Fibroblast of peridontal ligament (primary cell): ENCODE measurements around the gene KRT86.
"Not testable (repeated sequence)": the region's sequence is repeated elsewhere in the genome, so short reads cannot be mapped to it uniquely, and the experiment has no call there.

Experiments
- DNase-seq: peaks from one replicate; pipeline ENCODE4 v3.0.0-alpha.2; 2010; ENCODE audit errors: extremely low read depth

Gene KRT86

DNA sequence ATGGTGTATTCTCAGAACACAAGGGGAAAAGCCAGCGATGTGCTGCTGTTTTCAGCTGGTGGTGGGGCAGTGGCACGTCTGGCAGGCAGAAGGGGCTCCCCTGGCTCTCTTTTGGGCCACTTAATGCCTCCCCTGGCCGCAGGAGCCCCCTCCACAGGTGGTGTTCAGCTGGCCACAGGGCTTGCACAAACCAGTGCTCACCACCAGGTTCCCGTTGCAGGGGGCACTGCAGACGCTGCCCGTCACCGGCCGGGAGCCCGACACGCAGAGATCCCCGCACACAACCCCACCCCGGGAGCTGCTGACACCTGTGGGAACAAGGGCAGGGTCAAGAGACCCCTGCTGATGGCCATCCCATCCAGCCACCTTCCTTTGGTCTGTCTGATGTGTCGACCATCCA lies 40.1 kb downstream of the KRT86 start:
- DNase-seq, result no peak

DNA sequence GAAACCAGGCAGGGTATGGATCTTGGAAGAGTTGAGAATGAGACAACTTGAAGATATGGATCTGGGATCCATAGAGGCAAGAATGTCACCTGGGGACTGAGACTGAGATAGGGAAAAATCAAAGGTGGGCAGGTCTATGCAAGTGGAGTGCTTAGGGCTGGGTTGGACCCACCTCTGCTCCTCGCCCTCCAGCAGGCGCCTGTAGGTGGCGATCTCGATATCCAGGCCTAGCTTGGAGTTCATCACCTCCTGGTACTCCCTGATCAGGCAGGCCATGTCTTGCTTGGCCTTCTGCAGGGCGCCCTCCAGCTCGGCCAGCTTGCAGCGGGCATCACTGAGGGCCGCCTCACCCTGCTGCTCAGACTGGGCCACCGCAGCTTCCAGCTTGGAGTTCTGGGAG lies 41.3 kb downstream of the KRT86 start:
- DNase-seq, result not testable (repeated sequence)

DNA sequence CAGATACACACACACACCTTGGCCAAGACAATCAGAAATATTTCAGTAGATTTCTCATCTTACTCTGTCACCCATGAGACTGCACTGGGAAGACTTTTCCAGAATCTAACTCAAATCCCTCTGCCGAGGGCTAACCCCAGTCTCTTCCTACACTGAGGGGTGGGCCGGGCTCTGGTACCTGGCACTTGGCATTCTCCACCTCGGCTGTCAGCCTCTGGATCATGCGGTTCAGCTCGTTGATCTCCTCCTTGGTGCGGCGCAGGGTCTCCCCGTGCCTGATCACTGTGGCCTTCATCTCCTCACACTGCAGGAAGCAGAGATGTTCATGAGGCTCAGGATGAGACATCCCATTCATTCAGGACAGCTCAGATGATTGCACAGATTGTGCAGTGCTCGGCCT lies 41.8 kb downstream of the KRT86 start:
- DNase-seq, result no peak

DNA sequence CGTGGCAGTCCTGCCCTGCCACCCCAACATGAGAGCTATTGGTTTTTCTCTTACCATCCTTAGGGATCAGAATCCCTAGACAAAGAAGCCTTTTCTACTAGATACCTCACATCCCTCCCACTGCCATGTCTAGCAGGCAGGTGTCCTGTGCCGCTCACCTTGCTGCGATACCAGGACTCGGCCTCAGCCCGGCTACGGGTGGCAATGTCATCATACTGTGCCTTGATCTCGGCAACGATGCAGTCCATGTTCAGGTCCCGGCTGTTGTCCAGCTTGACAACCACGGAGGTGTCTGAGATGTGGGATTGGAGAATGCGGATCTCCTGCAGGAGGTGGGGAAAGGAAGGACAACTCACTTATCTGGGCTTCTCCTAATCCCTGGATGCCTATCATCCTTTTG lies 42.3 kb downstream of the KRT86 start:
- DNase-seq, result no peak

DNA sequence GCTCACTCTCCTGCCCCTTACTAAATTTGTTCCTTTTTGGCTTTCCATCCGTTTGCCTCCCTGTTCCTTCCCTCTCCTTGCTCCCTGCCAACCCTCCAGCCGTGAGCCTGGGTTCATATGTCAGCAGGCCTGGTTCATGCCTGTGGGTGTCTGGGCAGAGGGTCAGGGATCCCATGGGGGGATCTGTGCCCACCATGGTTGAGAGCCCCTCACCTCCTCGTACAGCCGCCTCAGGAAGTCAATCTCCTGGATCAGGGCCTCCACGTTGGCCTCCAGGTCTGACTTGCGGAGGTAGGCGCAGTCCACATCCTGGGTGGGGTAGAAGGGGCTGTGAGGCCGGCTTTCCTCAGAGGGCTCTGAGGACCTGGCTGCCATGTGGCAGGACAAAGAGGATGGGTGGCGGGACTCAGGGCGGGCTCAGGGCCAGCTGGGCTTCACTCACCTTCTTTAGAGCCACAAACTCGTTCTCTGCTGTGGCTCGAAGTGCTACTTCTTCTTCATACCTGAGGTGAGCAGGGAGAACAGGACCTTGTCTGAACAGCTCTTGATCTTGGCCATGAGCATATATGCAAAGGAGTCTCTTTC lies 43.1 kb downstream of the KRT86 start:
- no peak for DNase-seq

DNA sequence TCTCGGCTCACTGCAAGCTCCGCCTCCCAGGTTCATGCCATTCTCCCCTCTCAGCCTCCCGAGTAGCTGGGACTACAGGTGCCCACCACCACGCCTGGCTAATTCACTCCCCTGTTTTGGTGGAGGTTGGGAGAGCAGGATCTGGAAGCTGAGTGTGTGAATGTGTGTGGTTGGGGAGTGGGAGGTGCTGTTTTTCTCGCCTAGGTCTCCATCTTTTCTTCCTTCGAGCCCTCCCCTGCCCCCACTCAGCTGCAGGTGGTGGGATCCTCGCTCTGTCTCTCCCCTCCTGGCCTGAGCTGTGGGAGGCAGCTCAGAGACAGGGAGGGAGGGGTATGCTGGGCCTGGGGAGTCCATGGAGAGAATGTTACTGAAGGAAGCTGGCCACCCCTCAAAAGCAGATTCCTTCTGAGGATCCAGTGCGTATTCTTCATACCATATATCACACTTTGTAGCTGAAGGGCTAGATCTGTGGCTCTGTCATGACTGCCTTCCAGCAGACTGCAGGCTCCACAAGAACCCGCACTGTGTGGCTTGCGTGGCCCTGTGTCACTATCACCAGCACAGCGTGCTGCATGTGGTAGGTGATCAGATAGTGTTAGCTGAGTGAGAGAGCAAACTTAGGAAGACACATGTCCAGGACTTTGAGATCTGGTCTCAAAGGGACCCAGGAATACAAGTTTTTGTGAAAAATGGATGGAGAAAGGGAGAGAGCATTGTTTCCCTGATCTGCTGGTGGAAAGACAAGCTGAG lies 44.0 kb downstream of the KRT86 start:
- no peak for DNase-seq

DNA sequence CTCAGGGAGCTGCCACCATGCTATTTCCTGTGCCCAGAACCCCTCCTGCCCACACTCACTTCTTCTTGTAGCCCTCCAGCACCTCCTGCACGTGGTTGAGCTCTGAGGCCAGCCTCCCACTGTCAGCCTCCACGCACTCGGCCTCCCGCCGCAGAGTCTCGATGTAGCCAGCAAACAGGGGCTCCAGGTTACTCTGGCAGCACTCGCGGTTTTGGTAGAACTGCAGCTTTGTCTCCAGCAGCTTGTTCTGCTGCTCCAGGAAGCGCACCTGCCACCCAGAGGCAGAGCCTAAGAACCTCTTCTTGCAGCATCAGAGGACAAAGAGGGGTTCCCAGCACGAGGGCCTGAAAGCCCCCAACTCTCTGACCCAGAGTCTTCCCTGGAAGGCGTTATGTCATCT lies 44.7 kb downstream of the KRT86 start:
- DNase-seq, result no peak

DNA sequence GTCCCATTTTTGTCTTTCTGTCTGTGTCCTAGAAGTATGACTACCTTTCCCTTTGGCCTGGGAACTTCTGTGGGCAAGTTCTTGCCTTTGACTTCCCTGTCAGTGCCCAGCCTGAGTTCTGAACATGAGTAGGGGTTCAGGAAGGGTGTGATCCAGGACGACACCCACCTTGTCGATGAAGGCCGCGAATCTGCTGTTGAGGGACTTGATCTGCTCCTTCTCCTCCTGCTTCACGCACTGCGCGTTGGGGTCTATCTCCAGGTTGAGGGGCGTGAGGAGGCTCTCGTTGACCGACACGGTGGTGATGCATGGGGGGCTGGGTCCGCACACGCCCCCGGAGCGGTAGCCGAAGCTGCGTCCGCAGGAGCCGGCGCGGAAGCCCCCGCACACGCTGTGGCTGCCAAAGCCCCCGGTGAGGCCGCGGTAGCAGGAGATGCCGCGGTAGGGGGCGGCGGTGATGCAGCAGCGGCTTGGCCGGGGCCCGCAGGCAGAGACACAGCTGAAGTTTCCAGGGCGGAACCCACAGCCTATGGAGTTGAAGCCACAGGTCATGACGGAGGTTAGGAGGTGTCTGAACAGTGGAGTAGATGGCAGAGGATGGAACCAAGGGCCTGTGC lies 46.4 kb downstream of the KRT86 start, which contains the start of gene KRT83:
TSS of gene KRT83 (minus strand) at position 615 of the 617 bp plus-strand sequence. CDS start at position 552, 63 bp downstream.
- DNase-seq, result no peak

DNA sequence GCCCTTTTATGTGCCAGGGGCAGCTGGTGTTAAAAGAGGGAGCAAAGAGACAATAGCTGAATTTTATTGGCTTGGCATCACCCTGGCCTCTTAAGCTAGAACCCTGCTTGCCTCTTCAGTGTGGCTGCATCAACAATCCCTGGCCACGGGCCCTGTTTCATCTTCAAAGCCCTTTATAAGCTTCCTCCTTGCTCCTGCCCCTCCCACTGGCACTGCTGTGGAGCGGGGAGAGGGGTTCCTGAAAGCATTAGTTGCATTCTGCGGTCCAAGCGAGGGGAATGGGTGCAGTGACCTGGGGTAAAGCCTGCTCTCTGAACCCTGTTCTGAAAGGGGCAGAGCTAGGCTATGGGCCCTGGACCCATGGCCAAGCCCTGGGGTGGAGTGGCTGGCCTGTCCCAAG lies 47.0 kb downstream of the KRT86 start:
- no peak for DNase-seq

DNA sequence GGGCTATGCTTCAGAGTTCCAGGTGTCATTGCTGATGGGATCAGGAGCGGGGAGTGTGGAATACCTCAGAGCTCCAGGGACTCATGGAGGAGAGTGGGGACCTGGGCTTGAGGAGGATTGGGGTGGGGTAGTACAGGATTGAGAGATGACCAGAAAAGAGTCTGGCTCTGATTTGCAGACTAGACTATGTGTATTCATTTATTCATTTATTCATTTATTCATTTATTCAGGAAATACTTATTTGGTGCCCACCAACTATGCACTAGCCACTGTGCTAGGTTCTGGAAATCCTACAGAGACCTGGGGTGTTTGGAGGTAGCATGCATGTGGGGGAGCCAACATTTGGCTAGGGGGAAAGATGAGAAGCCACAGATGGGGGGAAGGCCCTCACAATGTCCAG lies 47.6 kb downstream of the KRT86 start:
- no peak for DNase-seq

DNA sequence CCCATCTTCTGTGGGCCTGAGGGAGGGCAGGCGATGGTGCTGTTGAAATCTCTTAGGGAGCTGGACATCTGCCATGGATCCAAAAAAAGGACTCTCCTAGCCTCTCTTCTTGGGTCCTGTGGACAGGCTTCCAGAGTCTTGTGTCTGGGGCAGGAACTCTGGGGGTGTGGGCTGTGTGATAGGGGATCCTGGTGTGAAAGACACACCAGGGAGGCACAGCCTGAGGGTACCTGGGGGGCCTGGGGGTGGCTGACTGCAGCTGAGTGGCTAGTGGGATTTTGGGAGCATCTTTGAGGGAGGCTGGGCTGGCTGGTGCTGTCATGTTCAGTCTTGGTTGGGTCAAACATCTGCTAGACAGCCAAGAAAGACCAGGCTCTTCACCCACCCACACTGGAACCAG lies 48.6 kb downstream of the KRT86 start:
- no peak for DNase-seq

DNA sequence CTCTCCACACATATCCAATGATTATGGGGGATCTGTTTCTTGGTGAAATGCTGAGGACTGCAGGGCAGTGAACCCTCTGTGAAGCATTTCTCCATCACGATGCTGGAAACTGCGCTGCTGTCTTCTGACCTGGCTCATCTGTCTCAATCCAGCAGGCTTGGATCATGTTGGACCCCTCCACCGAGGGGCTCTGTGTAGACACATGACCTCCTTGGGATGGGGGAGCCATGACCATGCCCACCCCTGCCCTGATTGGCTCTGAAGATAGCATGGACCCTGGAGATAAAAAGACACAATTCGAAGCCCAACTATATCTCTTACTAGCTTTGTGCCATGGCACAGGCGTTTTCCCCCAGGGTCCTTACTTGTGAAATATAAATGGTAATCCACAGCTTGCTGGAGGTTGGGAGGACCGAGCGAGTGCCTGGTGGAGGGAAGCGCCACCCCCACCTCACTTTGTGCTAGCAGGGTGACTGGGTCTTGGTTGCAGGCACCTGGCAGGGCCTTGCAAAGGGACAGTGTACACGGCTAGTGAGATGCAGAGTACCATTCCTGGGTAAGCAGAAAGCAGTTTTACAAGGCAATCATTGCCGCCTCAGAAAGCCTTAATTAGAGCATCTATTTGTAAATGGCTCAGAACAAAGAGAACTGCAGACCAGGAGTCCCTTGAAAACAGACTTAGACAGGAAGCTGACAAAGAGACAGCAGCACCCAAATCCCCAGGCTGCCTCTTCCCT lies 49.1 kb downstream of the KRT86 start:
- no peak for DNase-seq

DNA sequence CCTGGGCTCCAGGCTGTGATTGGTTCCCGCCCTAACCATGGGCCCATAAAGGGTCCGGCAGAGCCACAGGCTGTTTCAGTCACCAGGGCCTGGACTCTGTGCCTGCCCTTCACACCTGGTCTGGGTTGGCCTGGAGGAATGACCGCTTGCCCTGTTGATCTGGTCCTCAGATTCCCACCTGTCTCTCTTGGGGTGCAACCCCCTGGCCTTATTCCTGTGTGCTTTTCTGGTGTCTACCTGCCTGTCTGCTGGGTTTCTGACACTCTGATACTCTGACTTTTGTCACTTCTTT lies 49.7 kb downstream of the KRT86 start:
- DNase-seq, result no peak

DNA sequence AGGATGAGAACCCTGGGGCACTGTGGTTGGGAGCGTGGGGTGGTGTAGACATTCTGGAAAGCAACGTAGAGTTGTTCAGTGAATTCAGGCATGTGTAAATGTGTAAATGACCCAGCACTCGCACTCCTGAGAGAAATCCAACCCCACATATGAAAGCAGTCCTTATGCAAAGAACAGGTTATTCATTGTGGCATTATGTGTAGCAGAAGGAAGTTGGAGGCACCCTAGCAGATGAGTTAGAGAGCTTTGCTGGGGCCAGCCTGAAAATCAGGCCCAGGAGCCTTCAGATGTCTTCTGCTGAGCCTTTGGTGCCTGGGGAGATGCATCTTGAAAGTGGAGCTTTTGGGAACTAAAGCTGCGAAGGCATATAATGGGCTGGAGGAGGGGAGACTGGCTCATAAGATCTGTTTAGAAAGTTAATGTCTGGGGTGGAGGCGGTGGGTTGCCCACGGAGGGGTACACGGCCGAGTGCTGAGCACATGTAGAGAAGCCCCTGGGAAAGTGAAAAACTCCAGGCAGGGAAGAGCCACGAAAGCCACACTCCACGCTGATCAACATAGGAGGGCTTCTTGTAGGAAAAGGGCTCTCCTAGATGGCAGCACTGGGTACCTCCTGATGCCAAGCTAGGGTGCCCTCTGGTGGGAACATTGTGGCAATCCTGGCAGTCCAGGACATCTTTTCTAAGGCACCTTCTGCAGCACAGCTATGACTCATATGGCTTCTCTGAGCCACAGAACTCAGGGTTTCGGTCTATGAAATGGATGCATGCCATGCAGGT lies 52.8 kb downstream of the KRT86 start:
- peak; percentile 91 for DNase-seq

DNA sequence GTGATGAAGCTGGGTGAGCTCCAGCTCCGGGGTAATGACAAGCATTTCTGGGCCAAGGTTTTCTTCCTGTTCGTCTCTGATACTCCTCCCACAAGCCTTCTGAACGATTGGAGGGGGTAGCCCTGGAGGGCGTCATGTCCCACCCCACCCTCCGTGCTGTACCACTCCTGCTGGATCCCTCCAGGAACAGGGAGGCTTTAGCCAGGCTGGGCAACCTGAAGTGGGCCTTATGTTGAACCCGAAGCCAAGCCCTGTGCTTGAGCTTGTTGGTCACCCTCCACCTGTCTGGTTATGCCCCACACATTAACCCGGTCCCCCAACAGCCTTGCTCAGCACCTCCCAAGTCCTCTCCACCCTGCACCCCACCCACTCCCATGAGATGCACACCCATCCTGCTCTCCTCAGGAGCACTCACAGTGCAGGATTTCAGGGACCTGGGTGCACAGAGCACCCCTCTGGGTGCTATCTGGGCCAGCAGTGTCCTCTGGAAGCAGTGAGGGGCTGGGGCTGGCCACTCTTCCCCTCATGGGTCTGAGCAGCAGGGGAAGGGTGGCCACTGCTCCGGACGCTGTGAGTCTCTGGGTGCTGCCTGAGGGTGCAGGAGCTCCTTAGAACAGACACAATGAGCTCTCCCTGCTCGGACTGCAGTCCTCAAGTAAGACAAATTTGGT lies 53.5 kb downstream of the KRT86 start:
- DNase-seq, result no peak

DNA sequence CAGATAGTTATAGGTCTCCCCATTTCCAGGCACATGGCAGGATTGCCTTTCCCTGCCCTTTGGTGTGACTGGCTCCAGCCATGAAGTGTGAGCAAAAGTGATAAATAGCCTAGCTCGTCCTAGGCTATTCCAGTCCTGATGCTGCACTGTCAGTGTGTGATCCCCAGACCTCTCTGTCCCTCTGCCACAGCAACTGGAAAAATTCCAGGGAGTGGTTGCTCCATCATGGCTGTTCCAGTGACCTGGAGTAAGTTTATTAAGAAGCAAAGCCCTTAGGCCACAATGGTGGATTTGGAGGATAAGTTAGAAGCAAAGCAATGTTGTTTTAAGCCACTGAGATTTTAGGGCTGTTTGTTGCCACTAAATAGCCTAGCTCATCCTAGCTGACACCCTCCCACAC lies 56.6 kb downstream of the KRT86 start:
- DNase-seq, result no peak

DNA sequence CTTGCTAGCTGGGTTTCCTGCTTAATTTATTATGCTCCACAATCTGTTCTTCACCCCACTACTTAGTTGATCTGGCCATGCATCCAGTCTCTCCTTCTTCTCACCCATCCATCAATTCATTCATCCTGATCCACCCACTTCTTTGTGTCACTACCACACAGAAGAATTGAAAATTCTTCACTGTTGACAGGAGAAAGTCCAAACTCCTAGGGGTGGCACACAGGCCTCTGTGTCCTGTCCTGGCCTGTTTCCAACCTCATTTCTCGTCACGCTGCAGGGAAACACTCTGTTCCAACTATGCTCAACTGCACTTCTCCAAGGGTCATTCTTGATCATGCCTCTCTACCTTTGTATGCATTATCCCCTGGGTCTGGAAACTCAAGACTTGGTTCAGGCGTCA lies 57.4 kb downstream of the KRT86 start:
- no peak for DNase-seq

DNA sequence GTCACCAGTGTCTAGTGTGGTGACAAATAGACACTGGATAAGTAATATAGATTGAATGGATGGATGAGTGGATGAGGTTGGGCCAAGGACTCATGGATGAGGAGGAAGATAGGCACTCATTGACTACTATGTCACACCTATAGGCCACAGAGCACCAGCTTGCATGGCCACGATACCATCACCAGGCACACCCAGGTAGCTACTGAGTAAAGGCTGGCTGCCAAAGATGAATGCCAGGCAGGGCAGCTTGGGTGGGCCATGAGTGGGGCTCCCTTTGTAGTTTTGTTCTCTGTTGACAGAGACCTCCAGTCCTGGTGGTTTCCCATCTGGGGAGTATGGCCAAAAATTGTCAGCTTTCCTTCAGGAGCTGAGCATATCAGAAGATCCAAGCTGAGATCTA lies 57.9 kb downstream of the KRT86 start:
- no peak for DNase-seq

DNA sequence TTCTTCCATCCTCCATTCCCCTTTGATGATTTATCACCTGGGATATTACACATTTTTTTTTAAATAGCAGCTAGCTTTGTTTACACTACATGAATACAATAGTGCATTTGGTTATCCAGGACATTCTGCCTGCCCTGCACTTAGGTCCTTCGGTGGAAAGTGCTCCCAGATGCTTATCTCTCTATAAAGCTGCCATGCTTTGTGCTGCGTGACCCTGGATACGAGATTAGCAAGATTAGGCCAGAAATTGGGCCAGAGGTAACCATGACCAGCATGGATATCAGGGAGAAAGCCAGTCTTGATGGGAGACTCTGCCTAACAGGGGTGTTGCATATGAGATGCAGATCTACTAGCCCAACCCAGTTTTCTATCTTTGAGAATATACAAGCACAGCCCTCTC lies 58.9 kb downstream of the KRT86 start:
- DNase-seq, result no peak

DNA sequence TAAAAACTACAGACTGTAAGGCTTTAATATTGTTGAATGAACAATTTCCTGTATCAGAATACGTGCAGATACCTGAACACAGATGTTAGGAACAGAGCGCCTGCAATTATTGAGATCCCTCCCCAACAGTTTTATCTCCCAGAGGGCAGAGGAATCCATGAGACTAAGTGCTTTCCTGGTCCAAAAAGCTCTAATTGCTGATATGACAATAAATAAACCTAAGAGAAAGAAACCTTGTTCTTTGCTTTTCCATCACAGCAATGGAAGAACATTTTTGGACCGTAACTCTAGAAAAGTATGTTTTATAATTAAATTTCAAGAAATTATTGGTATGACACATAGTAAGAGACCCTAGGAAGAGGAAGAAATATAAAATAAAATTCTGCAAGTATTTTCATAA lies 59.7 kb downstream of the KRT86 start:
- no peak for DNase-seq

DNA sequence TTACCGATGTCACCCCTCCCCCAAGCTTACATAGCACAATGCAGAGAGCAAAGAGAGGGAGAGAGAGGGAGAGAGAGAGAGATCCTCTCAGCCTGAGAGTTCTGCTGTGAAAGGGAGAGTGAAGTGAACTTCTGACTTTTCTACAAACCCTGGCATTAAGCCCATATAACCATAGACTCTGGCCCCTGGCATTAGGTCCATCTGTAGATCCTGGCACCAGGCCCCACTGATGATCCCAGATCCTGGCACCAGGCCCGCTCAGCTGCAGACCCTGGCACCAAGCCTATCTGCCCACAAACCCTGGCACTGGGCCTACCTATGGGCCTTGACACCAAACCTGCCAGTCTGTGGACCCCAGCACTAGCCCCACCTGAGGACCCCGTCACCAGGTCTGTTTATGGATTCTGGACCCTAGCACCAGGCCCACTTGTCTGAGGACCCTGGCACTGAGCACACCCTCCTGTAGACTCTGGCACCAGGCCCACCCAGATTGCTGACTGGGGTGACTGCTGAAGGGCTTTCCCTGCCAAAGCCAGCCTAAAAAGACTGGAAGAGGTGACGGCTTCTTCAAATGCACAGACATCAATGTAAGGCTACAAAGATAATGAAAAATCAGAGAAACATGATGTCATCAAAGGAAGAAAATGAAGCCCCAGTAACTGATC lies 61.3 kb downstream of the KRT86 start:
- no peak for DNase-seq
